Measurements from ENCODE around the gene LTA.

GRCh38 chr6:31614684-31615578 lies 42.8 kb downstream of the LTA start, which contains the start of gene AIF1:
- TF ChIP-seq CTCF (tag by site-specific recombination; IDR thresholded peaks at IDR 0.05), result no peak
- no peak for TF ChIP-seq BCL11A (tag by site-specific recombination; IDR thresholded peaks at IDR 0.05; ENCODE audit: low read depth)
- TF ChIP-seq ZBTB44 (tag by site-specific recombination; IDR thresholded peaks at IDR 0.05), result no peak
- TF ChIP-seq ZBTB1 (tag by site-specific recombination; IDR thresholded peaks at IDR 0.05), result no peak
- no peak for TF ChIP-seq KLF10 (tag by site-specific recombination; IDR thresholded peaks at IDR 0.05)
- TF ChIP-seq ZNF777 (tag by site-specific recombination; IDR thresholded peaks at IDR 0.05; ENCODE audit: borderline replicate concordance), result no peak
- TF ChIP-seq ZBTB11 (tag by site-specific recombination; conservative IDR thresholded peaks at IDR 0.05; ENCODE audit: low read depth), result no peak
- no peak for TF ChIP-seq ZNF558 (tag by site-specific recombination; IDR thresholded peaks at IDR 0.05)
- TF ChIP-seq ZNF302 (tag by site-specific recombination; IDR thresholded peaks at IDR 0.05; ENCODE audit: low read depth), result no peak
- TF ChIP-seq ZNF140 (tag by site-specific recombination; IDR thresholded peaks at IDR 0.05), result no peak
- no peak for TF ChIP-seq ZNF239 (tag by site-specific recombination; IDR thresholded peaks at IDR 0.05)
- TF ChIP-seq ZNF341 (tag by site-specific recombination; IDR thresholded peaks at IDR 0.05; ENCODE audit: low read depth), result no peak
